Gastrocnemius medialis (tissue), 4 donors: Measurements from ENCODE around the gene BASP1. TPM values are rescaled to one million over a fixed set of nuclear protein-coding genes. Genes with fewer than 3 reads are reported as not detected.

Experiments
- ATAC-seq, 2 donors: fragments of 150-250 bp; one replicate each; pipeline ENCODE4 v1.9.1; 2016
- DNase-seq, 2 donors: peaks; one replicate each; pipeline ENCODE4 v3.0.0-alpha.2; 2019
- H3K27ac ChIP-seq, 4 donors: fragments of 200-600 bp; sonication (generic); 1 replicate in 1 of 4; 2 replicates in 3 of 4; pipeline ENCODE4 v1.5.1; 2016 to 2018; ENCODE audit warnings: mild to moderate bottlenecking in 2 of 4, moderate library complexity in 1 of 4
- H3K27me3 ChIP-seq, 3 donors: fragments of 200-600 bp; sonication (generic) in 2 of 3; 1 replicate in 1 of 3; 2 replicates in 2 of 3; pipeline versions ENCODE4 v1.5.1 to v1.6.0; 2016 to 2019; ENCODE audit warnings: mild to moderate bottlenecking in 1 of 3, moderate library complexity in 1 of 3
- H3K36me3 ChIP-seq, 2 donors: fragments of 200-600 bp; sonication (generic) in 1 of 2; one replicate each; pipeline ENCODE4 v1.5.1; 2017 to 2018
- H3K4me1 ChIP-seq, 2 donors: fragments of 200-600 bp; sonication (generic) in 1 of 2; one replicate each; pipeline ENCODE4 v1.5.1; 2016 to 2017; ENCODE audit warnings: mild to moderate bottlenecking in 2 of 2
- H3K4me3 ChIP-seq, 4 donors: fragments of 200-600 bp; sonication (generic) in 3 of 4; 1 replicate in 1 of 4; 2 replicates in 3 of 4; pipeline ENCODE4 v1.5.1; 2016 to 2019; ENCODE audit warnings: mild to moderate bottlenecking in 2 of 4
- H3K9me3 ChIP-seq, 3 donors: fragments of 200-600 bp; sonication (generic) in 2 of 3; 1 replicate in 1 of 3; 2 replicates in 2 of 3; pipeline ENCODE4 v1.5.1; 2016 to 2019
- CTCF ChIP-seq, 5 experiments: fragments of 450-650 bp in 3 of 5; fragments of 200-600 bp in 2 of 5; sonication (generic) in 2 of 5; IDR thresholded peaks in 4 of 5; conservative IDR thresholded peaks in 1 of 5; 1 replicate in 4 of 5; 2 replicates in 1 of 5; pipeline ENCODE4 v1.5.1; 2016 to 2019; ENCODE audit warnings: antibody characterized with exemption in 5 of 5, mild to moderate bottlenecking in 3 of 5, moderate library complexity in 3 of 5
- POLR2A ChIP-seq, 2 donors: fragments of 450-650 bp; IDR thresholded peaks; one replicate each; pipeline ENCODE4 v1.6.1; 2017; ENCODE audit warnings: antibody characterized with exemption in 2 of 2, mild to moderate bottlenecking in 2 of 2, moderate library complexity in 2 of 2
- in situ Hi-C, 4 donors: fragments of 200-750 bp; cut with MboI; loops; one replicate each; pipeline versions ENCODE4 v1.15.0 to v1.8.0; 2017; ENCODE audit warnings: low sequenced_read_pairs in 4 of 4
- intact Hi-C: fragments of 100-400 bp; cut with DNase I; formaldehyde crosslinking; loops from one replicate; pipeline ENCODE4 v1.15.1; 2023; ENCODE audit warnings: low total_unique reads
- total RNA-seq, 4 donors: library from RNA; depleted of rRNA; stranded (reverse); fragments of >200 nt; gene quantifications; one replicate each; pipeline versions ENCODE4 v1.1.0 to v1.2.3, GENCODE V29; 2016

Gene BASP1
- total RNA-seq, 4 donors from 2014 or later: 0.82 to 4.0 (median 4.0) TPM; not detected in 1

- no peak for ATAC-seq
- H3K27ac ChIP-seq: no peak overlapping the region
- H3K4me1 ChIP-seq: no peaks in the 10 kb centered on the region
- no peaks in the 10 kb centered on the region for H3K36me3 ChIP-seq
- in situ Hi-C loops: loop anchor here in 2 of 4 donors (25.0 kb wide), 2 partner anchors 1054 to 1079 kb away; no protein-coding TSS in a partner anchor
- no peak for TF ChIP-seq POLR2A (IDR thresholded peaks at IDR 0.05)
- TF ChIP-seq CTCF (IDR thresholded peaks at IDR 0.05 in 4 of 5, conservative IDR thresholded peaks at IDR 0.05 in 1 of 5): no peak
- peaks cover 0 to 5% (median 3%) of the 10 kb centered on the region in 3 donors for H3K27me3 ChIP-seq
- H3K9me3 ChIP-seq: no peaks in the 10 kb centered on the region
- H3K4me3 ChIP-seq: no peak overlapping the region
- DNase-seq: no peak
- intact Hi-C loops: no loop called here
Measured at GRCh38 chr5:17233488-17233887, 16.1 kb downstream of the BASP1 start.

DNA sequence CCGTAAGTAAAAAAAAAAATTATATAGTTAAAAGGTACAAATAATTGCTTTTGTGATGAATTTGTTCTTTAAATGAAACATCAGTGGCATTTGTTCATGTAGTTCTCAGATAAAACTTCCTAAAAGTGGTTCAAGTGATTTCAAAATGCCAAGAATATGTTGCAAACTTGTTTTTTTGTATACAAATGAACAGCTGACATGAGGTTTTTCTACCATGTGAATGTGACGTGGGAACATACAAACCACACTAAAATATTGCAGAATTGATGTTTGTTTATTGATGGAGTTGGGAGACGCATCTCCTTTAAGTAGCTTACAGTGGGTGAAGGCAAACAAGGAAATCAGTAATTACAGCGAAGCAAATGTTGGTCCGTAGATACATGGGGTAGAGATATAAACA is 16.9 kb downstream of the BASP1 start:
- TF ChIP-seq POLR2A (IDR thresholded peaks at IDR 0.05): no peak
- no peak for TF ChIP-seq CTCF (IDR thresholded peaks at IDR 0.05 in 4 of 5, conservative IDR thresholded peaks at IDR 0.05 in 1 of 5)
- H3K27ac ChIP-seq: no peak overlapping the region
- ATAC-seq: no peak
- H3K27me3 ChIP-seq: peaks cover 0 to 5% (median 3%) of the 10 kb centered on the region in 3 donors
- no peak for DNase-seq
- no peak overlapping the region for H3K4me3 ChIP-seq
- in situ Hi-C loops: loop anchor here in 2 of 4 donors (25.0 kb wide), 2 partner anchors 1053 to 1078 kb away; no protein-coding TSS in a partner anchor
- intact Hi-C loops: no loop called here
- no peaks in the 10 kb centered on the region for H3K36me3 ChIP-seq
- no peaks in the 10 kb centered on the region for H3K9me3 ChIP-seq
- no peaks in the 10 kb centered on the region for H3K4me1 ChIP-seq

DNA sequence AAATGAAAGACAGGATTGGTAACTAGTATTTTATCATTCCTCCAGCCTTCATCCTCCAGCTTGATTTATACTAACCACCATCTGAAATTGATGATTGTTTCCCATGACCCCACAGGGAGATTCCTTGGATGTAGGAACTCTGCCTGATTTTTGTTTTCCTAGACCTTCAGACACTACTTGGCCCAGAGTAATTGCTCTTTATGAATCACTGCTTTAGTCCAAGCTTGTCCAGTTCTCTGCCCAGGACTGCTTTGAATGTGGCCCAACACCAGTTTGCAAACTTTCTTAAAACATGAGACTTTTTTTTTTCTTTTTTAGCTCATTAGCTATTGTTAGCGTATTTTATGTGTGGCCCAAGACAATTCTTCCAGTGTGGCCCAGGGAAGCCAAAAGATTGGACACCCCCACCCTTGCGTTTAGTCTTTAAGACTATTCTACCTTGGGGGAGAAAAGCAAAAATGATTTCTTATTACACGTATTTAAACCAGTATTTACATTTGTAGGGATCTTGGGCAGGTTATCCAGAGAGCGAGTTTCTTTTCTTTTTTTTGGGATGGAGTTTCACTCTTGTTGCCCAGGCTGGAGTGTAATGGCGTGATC is 18.4 kb downstream of the BASP1 start:
- in situ Hi-C loops (loop anchor here in 2 of 4 donors (25.0 kb wide), 2 partner anchors 1051 to 1076 kb away; no protein-coding TSS in a partner anchor), intact Hi-C loops (loop anchor here (1.0 kb wide), 1 partner anchor 12 kb away; no protein-coding TSS in a partner anchor)
- Histone ChIP-seq H3K9me3 (no peaks in the 10 kb centered on the region), H3K4me3 (no peak overlapping the region), H3K27me3 (no peaks in the 10 kb centered on the region), H3K27ac (no peak overlapping the region), H3K4me1 (no peaks in the 10 kb centered on the region), H3K36me3 (no peaks in the 10 kb centered on the region)
- no peak for DNase-seq
- ATAC-seq: no peak
- TF ChIP-seq POLR2A (IDR thresholded peaks at IDR 0.05) (no peak), CTCF (IDR thresholded peaks at IDR 0.05 in 4 of 5, conservative IDR thresholded peaks at IDR 0.05 in 1 of 5) (no peak)

DNA sequence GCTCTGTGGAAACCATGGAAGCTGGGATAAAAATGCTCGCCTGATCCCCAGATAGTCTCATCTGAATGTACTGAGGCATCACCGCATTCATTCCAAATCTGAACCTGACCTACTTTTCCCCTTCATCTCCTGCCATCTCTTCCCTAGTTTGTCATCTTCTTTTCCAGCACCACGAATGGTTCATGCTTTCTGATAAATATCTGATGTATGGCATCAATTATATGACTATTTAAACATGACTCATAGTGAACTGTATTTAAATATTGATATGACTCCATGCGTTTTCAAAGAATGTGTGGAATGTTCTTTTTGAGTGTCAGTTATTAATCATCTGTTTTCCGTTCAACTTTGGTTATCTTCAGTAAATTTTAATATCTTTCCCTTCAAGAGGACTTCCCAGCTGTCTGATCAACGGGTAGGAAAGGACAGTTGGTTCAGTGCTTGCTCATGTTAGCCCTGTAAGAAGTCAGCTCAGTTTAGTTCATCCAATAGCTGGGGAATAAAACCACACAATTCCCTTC is 21.1 kb downstream of the BASP1 start:
- H3K4me3 ChIP-seq: no peak overlapping the region
- H3K27ac ChIP-seq: no peak overlapping the region
- H3K36me3 ChIP-seq: no peaks in the 10 kb centered on the region
- no peaks in the 10 kb centered on the region for H3K4me1 ChIP-seq
- DNase-seq: no peak
- in situ Hi-C loops: loop anchor here in 2 of 4 donors (25.0 kb wide), 2 partner anchors 1049 to 1074 kb away; no protein-coding TSS in a partner anchor
- ATAC-seq: no peak
- H3K27me3 ChIP-seq: no peaks in the 10 kb centered on the region
- intact Hi-C loops: no loop called here
- TF ChIP-seq CTCF (IDR thresholded peaks at IDR 0.05 in 4 of 5, conservative IDR thresholded peaks at IDR 0.05 in 1 of 5) (no peak), POLR2A (IDR thresholded peaks at IDR 0.05) (no peak)
- no peaks in the 10 kb centered on the region for H3K9me3 ChIP-seq
